Neuronal stem cell (in vitro differentiated cells): ENCODE measurements around the gene MESD.

Source experiments
- DNase-seq: peaks from one replicate; pipeline ENCODE4 v3.0.0-alpha.2; 2013; ENCODE audit warnings: low spot score
- H2AFZ ChIP-seq: one replicate; pipeline ENCODE4 v1.6.1; 2013; ENCODE audit warnings: mild to moderate bottlenecking, low read length, inconsistent platforms
- H2AK5ac ChIP-seq: 2 replicates; pipeline ENCODE4 v1.6.1; 2013; ENCODE audit warnings: low read depth, mild to moderate bottlenecking, inconsistent platforms, low read length, moderate library complexity, mixed read lengths
- H2BK120ac ChIP-seq: 2 replicates; pipeline ENCODE4 v1.6.1; 2013; ENCODE audit warnings: low read depth, mild to moderate bottlenecking, inconsistent platforms, low read length, moderate library complexity, mixed read lengths
- H2BK12ac ChIP-seq: one replicate; pipeline ENCODE4 v1.6.1; 2013; ENCODE audit warnings: low read length, inconsistent platforms
- H2BK15ac ChIP-seq: 2 replicates; pipeline ENCODE4 v1.6.1; 2013; ENCODE audit warnings: mild to moderate bottlenecking, low read length, inconsistent platforms, mixed read lengths
- H2BK5ac ChIP-seq: one replicate; pipeline ENCODE4 v1.6.1; 2013; ENCODE audit warnings: inconsistent platforms, mild to moderate bottlenecking, low read length, moderate library complexity
- H3K14ac ChIP-seq: one replicate; pipeline ENCODE4 v1.6.1; 2013; ENCODE audit warnings: low read length, inconsistent platforms
- H3K18ac ChIP-seq: 2 replicates; pipeline ENCODE4 v1.6.1; 2013; ENCODE audit warnings: low read length, inconsistent platforms
- H3K23ac ChIP-seq: 2 replicates; pipeline ENCODE4 v1.6.1; 2013; ENCODE audit warnings: low read depth, mild to moderate bottlenecking, mixed read lengths, low read length, inconsistent platforms; ENCODE audit not compliant: poor library complexity
- H3K27ac ChIP-seq: replicated peaks from 3 replicates; pipeline ENCODE4 v1.5.1; 2013; ENCODE audit warnings: low read length, inconsistent platforms
- H3K27me3 ChIP-seq, 3 experiments: 2 replicates each; pipeline ENCODE4 v1.6.1; 2013; ENCODE audit warnings: low read length in 3 of 3, mild to moderate bottlenecking in 2 of 3, inconsistent platforms in 1 of 3, low read depth in 1 of 3, mixed read lengths in 1 of 3, moderate library complexity in 1 of 3; ENCODE audit not compliant: control insufficient read depth in 3 of 3, insufficient read depth in 3 of 3
- H3K36me3 ChIP-seq, 2 donors: replicated peaks in 1 of 2; 2 replicates each; pipeline ENCODE4 v1.6.1; 2013; ENCODE audit warnings: low read length in 2 of 2; ENCODE audit not compliant: control insufficient read depth in 2 of 2, insufficient read depth in 2 of 2
- H3K4ac ChIP-seq: 2 replicates; pipeline ENCODE4 v1.6.1; 2013; ENCODE audit warnings: inconsistent platforms, mild to moderate bottlenecking, low read length, moderate library complexity
- H3K4me1 ChIP-seq, 2 donors: 1 replicate in 1 of 2; 2 replicates in 1 of 2; pipeline ENCODE4 v1.6.1; 2013; ENCODE audit warnings: low read length in 2 of 2, low read depth in 1 of 2; ENCODE audit not compliant: control insufficient read depth in 2 of 2, insufficient read depth in 1 of 2
- H3K4me2 ChIP-seq: one replicate; pipeline ENCODE4 v1.6.1; 2013; ENCODE audit warnings: mild to moderate bottlenecking, low read length, inconsistent platforms; ENCODE audit not compliant: insufficient read depth, poor library complexity, severe bottlenecking
- H3K4me3 ChIP-seq, 2 donors: 2 replicates each; pipeline ENCODE4 v1.5.1; 2013; ENCODE audit warnings: low read length in 2 of 2, mild to moderate bottlenecking in 2 of 2, inconsistent platforms in 1 of 2, moderate library complexity in 1 of 2
- H3K79me1 ChIP-seq: one replicate; pipeline ENCODE4 v1.6.1; 2013; ENCODE audit warnings: low read depth, mild to moderate bottlenecking, inconsistent platforms, low read length, moderate library complexity
- H3K9ac ChIP-seq: one replicate; pipeline ENCODE4 v1.6.1; 2013; ENCODE audit warnings: mild to moderate bottlenecking, low read depth, low read length, inconsistent platforms; ENCODE audit not compliant: poor library complexity
- H3K9me3 ChIP-seq, 2 donors: replicated peaks in 1 of 2; 2 replicates each; pipeline versions ENCODE3 to v1.6.1; 2013; ENCODE audit warnings: low read length in 2 of 2, mild to moderate bottlenecking in 2 of 2, inconsistent platforms in 1 of 2, low read depth in 1 of 2, mixed read lengths in 1 of 2, moderate library complexity in 1 of 2; ENCODE audit not compliant: control insufficient read depth in 2 of 2, insufficient read depth in 1 of 2
- H4K8ac ChIP-seq: one replicate; pipeline ENCODE4 v1.6.1; 2013; ENCODE audit warnings: low read depth, mild to moderate bottlenecking, inconsistent platforms, low read length, moderate library complexity
- H4K91ac ChIP-seq: one replicate; pipeline ENCODE4 v1.6.1; 2013; ENCODE audit warnings: low read length, low read depth, mild to moderate bottlenecking, inconsistent platforms; ENCODE audit not compliant: poor library complexity
- WGBS, 2 donors: extraction: QIAGEN DNeasy Blood & Tissue Kit; methylation state at CpG; one replicate each; pipeline ENCODE4 v1.1.7; 2013; ENCODE audit warnings: missing lambda C conversion rate in 2 of 2, mixed read lengths in 1 of 2; ENCODE audit not compliant: insufficient read length in 2 of 2, insufficient replicate concordance in 1 of 2; ENCODE audit errors: extremely low coverage in 2 of 2; 5-methylcytosine and 5-hydroxymethylcytosine counted together

The MESD gene

GRCh38 chr15:81030301-81030750, 40.7 kb upstream of the MESD start:
- Histone ChIP-seq H2AFZ (no peak overlapping the region), H3K27ac (no peak overlapping the region), H4K91ac (no peak overlapping the region), H3K9me3 (peaks cover 0 to 3% of the 10 kb centered on the region in 2 donors), H3K14ac (no peak overlapping the region), H3K36me3 (no peaks in the 10 kb centered on the region), H2BK12ac (no peak overlapping the region), H3K4ac (no peak overlapping the region), H3K4me2 (no peak overlapping the region), H2BK120ac (no peak overlapping the region), H3K9ac (no peak overlapping the region), H2BK5ac (no peak overlapping the region), H3K27me3 (peaks cover 0 to 9% (median 0%) of the 10 kb centered on the region in 3 experiments), H3K4me3 (no peak overlapping the region), H4K8ac (no peak overlapping the region), H2BK15ac (no peak overlapping the region), H3K79me1 (no peaks in the 10 kb centered on the region), H3K18ac (no peak overlapping the region), H2AK5ac (no peak overlapping the region), H3K4me1 (no peaks in the 10 kb centered on the region), H3K23ac (no peak overlapping the region)
- WGBS, 2 donors = no CpG with 5 or more reads among the region's 3 CpGs
- no peak for DNase-seq

GRCh38 chr15:81029414-81030300, 40.0 kb upstream of the MESD start:
- no peak overlapping the region for H4K8ac ChIP-seq
- H3K4me2 ChIP-seq = no peak overlapping the region
- no peak overlapping the region for H2BK5ac ChIP-seq
- no peak overlapping the region for H2AK5ac ChIP-seq
- no peak overlapping the region for H3K9ac ChIP-seq
- H4K91ac ChIP-seq = no peak overlapping the region
- no peaks in the 10 kb centered on the region for H3K79me1 ChIP-seq
- H3K14ac ChIP-seq = no peak overlapping the region
- no peak overlapping the region for H3K23ac ChIP-seq
- no CpG with 5 or more reads among the region's 3 CpGs for WGBS, 2 donors
- no peak overlapping the region for H2BK15ac ChIP-seq
- no peak overlapping the region for H2AFZ ChIP-seq
- no peak overlapping the region for H3K18ac ChIP-seq
- no peak overlapping the region for H2BK12ac ChIP-seq
- peaks cover 0 to 9% (median 0%) of the 10 kb centered on the region in 3 experiments for H3K27me3 ChIP-seq
- DNase-seq = no peak
- no peak overlapping the region for H3K4ac ChIP-seq
- H3K36me3 ChIP-seq = no peaks in the 10 kb centered on the region
- H3K4me1 ChIP-seq = no peaks in the 10 kb centered on the region
- no peak overlapping the region for H3K27ac ChIP-seq
- no peak overlapping the region for H2BK120ac ChIP-seq
- H3K9me3 ChIP-seq = peaks cover 0 to 3% of the 10 kb centered on the region in 2 donors
- no peak overlapping the region for H3K4me3 ChIP-seq

- Histone ChIP-seq H2BK120ac (no peak overlapping the region), H4K8ac (no peak overlapping the region)
These were observed 37.4 kb upstream of the MESD start for GRCh38 chr15:81026836-81027599.

More at GRCh38 chr15:81026836-81027599, 37.4 kb upstream of the MESD start:
- H3K79me1 ChIP-seq = no peaks in the 10 kb centered on the region
- WGBS, 2 donors = no CpG with 5 or more reads among the region's 2 CpGs
- H4K91ac ChIP-seq = no peak overlapping the region
- no peak overlapping the region for H2AFZ ChIP-seq
- H3K27me3 ChIP-seq = no peaks in the 10 kb centered on the region
- no peak overlapping the region for H2BK5ac ChIP-seq
- no peak overlapping the region for H3K4me3 ChIP-seq
- H2AK5ac ChIP-seq = no peak overlapping the region
- no peak for DNase-seq
- H3K23ac ChIP-seq = no peak overlapping the region
- H2BK15ac ChIP-seq = no peak overlapping the region
- peaks cover 8 to 11% of the 10 kb centered on the region in 2 donors for H3K4me1 ChIP-seq
- no peak overlapping the region for H2BK12ac ChIP-seq
- no peak overlapping the region for H3K4me2 ChIP-seq
- peaks cover 0 to 3% of the 10 kb centered on the region in 2 donors for H3K9me3 ChIP-seq
- H3K27ac ChIP-seq = no peak overlapping the region
- H3K36me3 ChIP-seq = no peaks in the 10 kb centered on the region
- H3K9ac ChIP-seq = no peak overlapping the region
- H3K18ac ChIP-seq = no peak overlapping the region
- no peak overlapping the region for H3K14ac ChIP-seq
- no peak overlapping the region for H3K4ac ChIP-seq
